Activated CD4-positive, alpha-beta T cell treated with anti-CD3 and anti-CD28 coated beads, Interleukin-10, Interleukin-2, amounts not matched to agents 100 ng/mL and 50 ng/mL, durations not matched to agents 16 hours and 8 hours (primary cell): Measurements from ENCODE around the gene NEU4.
A peak's percentile ranks its signal among the peaks of the same experiment; 100 is the strongest.
"Not testable (repeated sequence)": the region's sequence is repeated elsewhere in the genome, so short reads cannot be mapped to it uniquely, and the experiment has no call there.

Experiments
- DNase-seq: peaks from one replicate; pipeline ENCODE4 v3.0.0-alpha.2; 2020

NEU4 gene

GRCh38 chr2:241775223-241776177, 33.5 kb upstream of the NEU4 start:
- DNase-seq, result no peak

DNA sequence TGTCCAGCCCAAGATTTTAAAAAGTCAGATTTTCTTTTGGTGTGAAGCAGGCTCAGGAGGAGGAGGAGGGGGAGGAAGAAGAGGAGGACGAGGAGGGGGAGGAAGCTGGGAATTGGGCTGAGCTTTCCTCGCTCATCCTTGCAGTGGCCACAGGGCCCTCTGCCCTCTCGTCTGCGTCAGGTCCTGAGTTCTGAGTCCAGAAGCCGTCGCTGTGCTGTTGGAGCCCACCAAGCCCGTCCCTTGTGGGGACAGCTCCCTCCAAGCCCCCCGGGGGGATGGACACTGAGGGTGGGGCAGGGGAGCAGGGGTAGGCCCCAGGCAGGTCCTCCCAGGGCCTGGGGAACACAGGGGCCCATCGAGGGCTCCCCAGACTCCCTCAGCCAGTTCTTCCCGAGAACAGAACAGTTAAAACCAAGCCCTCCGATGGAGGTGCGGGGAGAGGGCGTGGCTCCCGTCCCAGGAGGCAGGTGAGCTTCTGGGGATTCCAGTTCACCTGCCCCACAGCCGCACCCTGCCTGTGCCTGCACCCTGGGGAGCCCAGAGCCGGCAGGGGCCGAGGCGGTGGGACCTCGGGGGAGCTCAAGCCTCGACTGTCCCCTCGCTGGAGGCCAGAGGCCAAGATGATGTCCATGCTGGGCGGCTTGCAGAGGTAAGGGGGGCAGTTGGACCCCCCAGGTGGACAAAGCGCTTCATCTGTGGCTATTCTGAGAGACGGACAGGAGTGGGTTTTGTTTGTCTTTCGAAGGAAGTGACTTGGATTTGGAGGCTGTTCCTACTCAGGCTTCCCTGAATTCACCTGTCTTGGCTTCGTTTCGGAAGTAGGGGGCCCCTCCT, 32.4 kb upstream of the NEU4 start, which contains the start of gene GAL3ST2:
TSS of gene GAL3ST2 (plus strand) at position 487 of the 834 bp plus-strand sequence. CDS start at position 621, 134 bp downstream.
- no peak for DNase-seq

DNA sequence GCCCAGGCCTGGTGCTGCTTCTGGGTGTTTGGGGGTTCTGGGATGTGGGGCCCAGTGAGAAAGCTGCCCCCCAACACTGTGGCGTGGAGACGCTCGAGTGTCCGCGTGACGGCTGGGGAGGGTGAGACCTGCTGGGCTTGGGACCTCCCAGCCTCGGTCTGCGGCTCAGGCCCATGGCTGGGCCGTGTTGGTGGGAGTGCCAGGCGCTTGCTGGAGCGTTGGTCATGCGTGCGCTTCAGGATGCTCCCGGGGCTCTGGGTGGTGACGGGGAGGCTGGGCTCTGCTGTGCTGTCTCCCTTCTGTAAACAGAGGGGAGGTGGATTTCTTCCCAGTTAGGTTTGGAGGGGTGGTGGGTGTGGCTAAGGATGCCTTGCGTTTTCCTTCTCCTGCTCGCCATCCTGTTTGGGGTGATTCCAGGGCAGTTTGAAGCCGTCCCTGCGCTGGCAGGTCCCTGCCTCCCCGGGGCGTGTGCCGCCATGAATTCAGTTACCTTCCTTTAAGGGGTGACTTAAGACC, 31.8 kb upstream of the NEU4 start:
- no peak for DNase-seq

DNA sequence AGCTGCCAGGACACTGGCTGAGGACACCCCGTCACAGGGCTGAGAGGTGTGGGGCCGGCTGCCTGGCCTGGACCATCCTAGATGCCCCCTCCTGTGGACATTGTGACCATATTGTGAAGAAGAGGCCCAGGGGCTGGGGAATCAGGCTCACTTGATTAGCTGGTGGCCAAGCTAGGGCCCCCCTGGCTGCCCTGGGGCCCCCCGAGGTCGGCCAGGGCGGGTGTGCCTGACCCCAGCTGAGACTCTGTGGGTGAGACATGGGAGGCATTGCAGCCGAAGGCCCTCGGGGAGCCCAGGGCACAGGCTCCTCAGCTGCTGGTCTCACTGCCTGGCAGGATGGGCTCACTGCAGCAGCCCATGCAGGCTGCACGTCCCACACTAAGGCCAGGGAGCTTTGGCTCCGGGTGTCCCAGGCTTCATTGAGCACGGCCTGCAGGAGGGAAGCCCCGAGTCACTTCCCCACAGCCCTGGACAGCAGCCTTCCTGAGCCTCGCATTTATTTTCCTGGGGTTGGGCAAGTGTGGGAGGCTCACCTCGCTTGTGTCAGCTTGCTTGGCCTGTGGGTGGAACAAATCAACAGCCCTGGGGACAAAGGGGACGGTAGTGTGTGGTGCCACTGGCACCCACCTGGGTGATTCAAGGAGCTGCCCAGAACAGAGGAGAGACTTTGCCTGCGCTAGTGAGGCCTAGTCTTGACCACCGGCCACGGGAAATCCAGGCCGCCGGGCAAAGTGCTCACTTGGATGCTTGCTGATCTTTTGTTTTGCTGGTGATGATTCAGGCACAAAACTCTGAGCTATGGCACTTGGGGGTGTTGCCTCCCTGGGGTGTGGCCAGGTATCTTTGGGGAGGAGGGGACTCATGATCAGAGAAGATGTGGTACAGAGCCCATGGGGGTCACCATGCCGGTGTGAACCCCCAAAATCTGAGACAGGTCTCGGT, 31.0 kb upstream of the NEU4 start:
- DNase-seq, result no peak

DNA sequence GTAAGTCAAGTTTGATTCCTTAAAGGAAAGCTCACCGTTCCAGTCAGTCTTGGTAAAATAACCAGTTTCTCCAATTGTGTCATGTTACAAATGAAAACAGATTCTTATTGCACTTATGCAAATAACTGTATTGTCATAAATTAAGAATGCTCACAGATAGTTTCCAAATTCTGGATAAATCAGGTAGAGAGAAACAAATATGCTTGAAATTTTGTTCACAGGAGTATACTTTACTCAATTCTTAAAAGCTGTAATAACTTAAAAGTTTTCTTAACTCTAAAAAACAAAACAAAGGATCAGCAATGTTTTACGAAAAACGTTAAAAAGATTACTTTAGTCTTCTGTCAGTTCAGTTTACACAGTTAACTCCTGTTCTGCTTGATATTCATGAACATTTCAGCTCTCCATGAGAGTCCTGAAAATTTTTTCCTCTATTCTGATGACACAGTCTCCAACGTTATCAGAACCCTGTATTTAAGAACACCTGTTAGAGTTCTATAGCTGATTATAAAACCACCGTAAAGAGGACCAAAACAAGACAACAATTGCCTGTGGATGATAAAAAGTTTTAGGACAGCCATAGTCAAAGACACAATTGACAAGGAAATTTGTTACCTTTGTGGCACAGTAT, 27.9 kb upstream of the NEU4 start:
- no peak for DNase-seq

GRCh38 chr2:241782053-241782452, 26.9 kb upstream of the NEU4 start:
- not testable (repeated sequence) for DNase-seq

GRCh38 chr2:241788135-241788534, 20.9 kb upstream of the NEU4 start:
- no peak for DNase-seq

DNA sequence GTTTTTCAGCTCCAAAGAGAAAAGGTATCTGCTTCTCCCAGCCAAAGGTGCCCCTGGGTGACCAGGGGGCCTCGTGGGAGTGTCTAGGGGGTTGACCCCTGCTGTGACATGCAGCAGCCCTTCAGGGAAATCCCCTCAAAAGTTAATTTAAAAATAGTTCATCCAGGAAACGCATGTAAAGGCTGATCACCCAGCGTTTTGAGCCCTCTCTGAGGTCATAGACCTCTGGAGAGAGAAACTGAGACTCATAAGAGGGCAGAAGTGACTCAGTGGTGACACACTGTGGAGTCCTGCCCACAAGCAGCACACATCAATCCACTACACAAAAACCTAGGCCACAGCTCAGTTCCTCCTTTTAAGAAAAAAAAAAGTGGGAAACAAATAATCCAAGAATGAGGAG, 20.4 kb upstream of the NEU4 start:
- DNase-seq, result peak; percentile 75

DNA sequence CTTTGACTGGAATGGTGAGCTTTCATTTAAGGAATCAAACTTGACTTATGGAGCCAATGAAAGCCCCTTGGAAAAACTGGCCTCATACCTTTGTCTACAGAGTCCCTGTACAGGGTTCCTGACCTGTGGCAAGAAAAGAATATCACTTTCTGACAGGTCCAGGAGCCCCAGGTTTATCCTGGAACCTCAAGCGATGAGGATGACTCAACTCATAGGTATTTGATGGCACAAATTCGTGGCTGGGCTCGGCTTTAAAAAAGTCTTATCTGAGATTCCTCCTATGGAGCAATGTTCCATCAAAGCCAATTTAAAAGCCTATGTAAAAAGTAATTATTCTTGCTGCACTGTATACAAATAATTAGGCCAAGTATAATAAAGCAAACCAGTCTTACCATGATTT, 17.6 kb upstream of the NEU4 start:
- DNase-seq, result not testable (repeated sequence)

DNA sequence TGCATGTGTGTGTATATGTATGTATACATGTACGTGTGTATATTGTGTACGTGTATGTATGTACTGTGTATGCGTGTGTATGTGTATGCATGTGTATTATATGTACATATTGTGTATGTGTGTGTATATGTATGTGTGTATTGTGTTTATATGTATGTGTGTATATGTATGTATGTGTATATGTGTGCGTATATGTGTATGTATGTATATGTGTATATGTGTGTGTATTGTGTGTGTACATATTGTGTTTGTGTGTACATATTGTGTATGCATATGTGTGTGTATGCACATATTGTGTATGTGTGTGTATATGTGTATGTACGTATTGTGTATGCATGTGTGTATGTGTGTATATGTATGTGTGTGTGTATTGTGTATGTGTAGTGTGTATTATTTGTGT, 15.6 kb upstream of the NEU4 start:
- DNase-seq, result no peak

GRCh38 chr2:241794250-241794823, 14.7 kb upstream of the NEU4 start:
- DNase-seq, result no peak

DNA sequence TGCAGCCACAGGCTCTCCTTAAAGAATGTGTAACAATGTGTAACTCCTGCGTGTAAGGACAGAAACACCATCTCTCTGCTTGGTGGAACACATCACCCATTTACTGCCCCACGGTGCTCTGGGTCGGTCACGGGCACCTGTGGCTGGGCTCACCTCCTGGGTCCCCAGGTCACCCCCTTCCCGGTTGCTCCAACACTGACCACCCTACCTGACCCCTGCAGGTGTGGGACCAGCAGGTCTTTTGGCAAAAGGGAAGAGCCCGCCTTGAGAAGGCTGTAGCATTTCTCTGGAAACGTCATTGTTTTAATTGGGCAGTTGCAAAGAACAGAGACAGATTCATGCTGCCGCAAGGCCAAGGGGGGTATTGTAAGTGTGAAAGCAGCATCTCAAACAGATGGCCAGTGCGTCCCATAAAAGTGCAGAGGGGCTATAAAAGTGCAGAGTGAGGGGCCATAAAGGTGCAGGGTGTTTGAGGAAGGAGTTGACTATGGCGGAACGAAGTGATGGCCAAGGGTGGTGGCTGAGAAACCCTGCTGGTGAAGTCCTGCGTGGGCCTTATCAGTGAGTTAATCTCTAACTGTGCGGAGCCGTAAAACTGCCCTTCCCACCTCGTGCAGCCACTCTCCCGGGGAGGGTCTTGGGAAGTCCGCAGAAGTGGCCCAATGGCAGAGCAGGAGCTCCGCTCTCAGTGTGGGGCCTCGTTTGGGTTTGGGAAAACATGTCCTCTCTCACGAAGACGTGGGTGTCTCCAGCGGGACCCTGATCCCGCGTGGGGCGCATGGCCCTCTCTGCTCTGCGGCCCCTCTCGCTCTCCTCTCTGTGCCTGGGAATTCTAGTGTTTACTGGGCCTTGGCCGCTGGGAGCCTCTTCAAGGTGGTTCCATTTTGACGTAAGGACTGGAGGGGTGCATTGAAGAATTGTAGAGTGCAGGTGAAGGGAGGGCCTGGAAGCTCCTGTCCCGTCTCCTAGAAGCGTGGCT, 13.7 kb upstream of the NEU4 start:
- DNase-seq, result no peak

GRCh38 chr2:241796209-241796608, 12.8 kb upstream of the NEU4 start:
- DNase-seq, result no peak

DNA sequence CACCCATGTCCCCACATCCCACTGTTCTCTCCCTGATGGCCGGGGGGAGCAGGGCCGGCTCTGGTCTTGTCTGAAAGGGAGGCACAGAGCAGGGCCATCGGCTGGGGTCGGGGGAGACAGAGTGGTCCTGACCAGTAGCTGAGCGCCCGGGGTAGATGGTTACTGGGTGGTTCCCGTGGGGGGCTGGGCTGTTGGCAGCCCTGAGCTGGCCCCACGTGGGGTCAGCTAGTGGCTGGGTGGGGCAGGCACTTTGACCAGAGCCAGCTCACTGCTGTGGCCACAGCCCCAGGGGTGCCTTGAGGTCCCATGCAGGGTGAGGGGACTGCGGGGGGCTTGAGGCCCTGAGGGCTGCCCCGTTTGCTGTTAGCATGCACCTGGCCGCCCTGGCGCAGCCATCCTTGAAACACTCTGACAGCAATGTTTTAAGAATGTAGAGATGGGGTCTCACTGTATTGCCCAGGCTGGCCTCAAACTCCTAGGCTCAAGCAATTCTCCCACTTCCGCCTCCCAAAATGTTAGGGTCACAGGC, 12.3 kb upstream of the NEU4 start:
- no peak for DNase-seq

GRCh38 chr2:241797441-241798080, 11.4 kb upstream of the NEU4 start:
- no peak for DNase-seq

DNA sequence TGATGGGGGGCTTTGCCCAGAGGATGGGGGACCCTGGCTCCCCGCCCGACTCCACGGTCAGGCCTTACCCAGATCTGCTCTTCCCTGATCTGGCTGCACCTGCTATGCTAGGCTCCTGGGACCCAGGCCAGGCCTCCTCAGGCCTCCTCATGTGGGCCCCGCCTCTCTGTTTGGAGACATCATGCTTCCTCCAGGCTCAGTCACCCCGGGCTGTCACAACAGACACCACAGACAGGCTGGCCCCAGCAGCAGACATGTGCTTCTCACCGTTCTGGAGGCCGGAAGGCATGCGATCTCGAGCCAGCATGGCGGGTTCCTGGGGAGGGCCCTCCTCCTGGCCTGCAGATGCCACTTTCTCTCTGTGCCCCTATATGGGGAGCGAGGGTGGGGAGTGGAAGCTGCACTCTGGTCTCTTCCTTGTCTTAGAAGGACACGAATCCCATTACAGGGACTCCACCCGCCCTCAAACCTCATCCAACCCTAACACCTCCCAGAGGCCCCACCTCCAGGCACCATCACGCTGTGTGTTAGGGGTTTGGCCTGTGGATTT, 10.8 kb upstream of the NEU4 start:
- no peak for DNase-seq

DNA sequence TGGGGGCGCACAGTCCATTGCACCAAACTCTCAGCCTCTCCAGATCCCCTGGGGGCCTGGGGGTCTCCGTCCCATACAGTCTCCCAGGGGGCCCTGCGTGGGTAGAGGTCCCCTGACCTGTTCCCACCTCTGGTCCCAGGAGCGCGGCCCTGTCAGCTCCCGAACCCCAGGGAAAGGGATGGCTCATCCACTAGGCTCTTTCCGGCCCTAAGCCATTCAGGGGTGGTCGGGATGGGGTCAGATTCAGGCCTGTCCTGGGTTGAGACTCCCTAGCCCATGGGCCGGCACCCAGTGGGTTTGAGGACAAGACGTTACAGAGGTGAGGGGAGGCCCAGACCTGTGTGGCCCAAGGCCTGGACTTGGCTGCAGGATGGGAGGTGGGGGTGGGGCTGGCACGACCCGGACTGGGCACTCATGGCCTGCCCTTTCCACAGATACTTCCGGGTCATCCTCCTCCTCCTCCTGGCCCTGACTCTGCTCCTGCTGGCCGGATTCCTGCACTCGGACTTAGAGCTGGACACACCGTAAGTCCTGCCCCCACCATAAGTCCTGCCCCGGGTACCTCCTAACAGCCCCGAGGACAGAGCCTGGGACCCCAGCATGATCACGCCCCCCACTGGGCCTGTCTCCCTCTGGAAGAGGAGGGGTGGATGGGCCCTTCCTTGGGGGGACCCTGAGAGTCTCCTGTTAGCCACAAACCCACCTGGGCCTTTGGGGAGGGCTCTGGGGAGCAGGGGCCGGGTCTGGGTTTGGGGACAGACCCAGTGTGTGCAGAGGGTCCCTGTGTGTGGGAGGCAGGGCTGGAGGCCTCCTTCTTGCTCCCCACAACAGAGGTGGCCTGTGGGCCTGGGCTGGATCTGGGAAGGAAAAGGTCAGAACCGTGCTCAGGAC, 10.1 kb upstream of the NEU4 start:
- no peak for DNase-seq
